ENCODE measurements around the gene DICER1.

Gene DICER1

Small RNA genes lying within 50 kb of the gene (small RNA-seq; reads per million reads assigned to genes)
- 4.7 reads per million, percentile 17 among the genes with 10 or more reads in this experiment for gene MIR3173 (ENCODE audit: insufficient read depth)

Data from neuronal stem cell (in vitro differentiated cells).